BLaER1 treated with 17β-estradiol and CSF1 and Interleukin-3, amounts not matched to agents 10 nM and 100 nM (cell line): ENCODE data around the gene GNAQ.
"Not testable (repeated sequence)": the region's sequence is repeated elsewhere in the genome, so short reads cannot be mapped to it uniquely, and the experiment has no call there.

ENCODE experiments used
- H3K27ac ChIP-seq, 11 experiments: shearing (Covaris generic); formaldehyde crosslinking; 2 replicates each; pipeline ENCODE4 v1.8.1; 2022
- H3K27me3 ChIP-seq, 11 experiments: shearing (Covaris generic); formaldehyde crosslinking; 2 replicates each; pipeline ENCODE4 v1.8.1; 2022
- H3K36me3 ChIP-seq, 11 experiments: shearing (Covaris generic); formaldehyde crosslinking; 2 replicates each; pipeline ENCODE4 v1.8.1; 2022
- H3K4me1 ChIP-seq, 10 experiments: shearing (Covaris generic); formaldehyde crosslinking; 2 replicates each; pipeline ENCODE4 v1.8.1; 2022
- H3K4me2 ChIP-seq, 11 experiments: shearing (Covaris generic); formaldehyde crosslinking; 2 replicates each; pipeline ENCODE4 v1.8.1; 2022
- H3K4me3 ChIP-seq, 10 experiments: shearing (Covaris generic); formaldehyde crosslinking; 2 replicates each; pipeline ENCODE4 v1.8.1; 2022
- H3K9ac ChIP-seq, 11 experiments: shearing (Covaris generic); formaldehyde crosslinking; 2 replicates each; pipeline ENCODE4 v1.8.1; 2022
- H3K9me3 ChIP-seq, 11 experiments: shearing (Covaris generic); formaldehyde crosslinking; replicated peaks in 1 of 11; 2 replicates each; pipeline ENCODE4 v1.8.1; 2022
- H4K20me1 ChIP-seq, 11 experiments: shearing (Covaris generic); formaldehyde crosslinking; 2 replicates each; pipeline ENCODE4 v1.8.1; 2022
- Cebpa-rat ChIP-seq, 11 experiments: shearing (Covaris generic); IDR thresholded peaks; 2 replicates each; pipeline ENCODE4 v1.8.1; 2022

Gene GNAQ

DNA sequence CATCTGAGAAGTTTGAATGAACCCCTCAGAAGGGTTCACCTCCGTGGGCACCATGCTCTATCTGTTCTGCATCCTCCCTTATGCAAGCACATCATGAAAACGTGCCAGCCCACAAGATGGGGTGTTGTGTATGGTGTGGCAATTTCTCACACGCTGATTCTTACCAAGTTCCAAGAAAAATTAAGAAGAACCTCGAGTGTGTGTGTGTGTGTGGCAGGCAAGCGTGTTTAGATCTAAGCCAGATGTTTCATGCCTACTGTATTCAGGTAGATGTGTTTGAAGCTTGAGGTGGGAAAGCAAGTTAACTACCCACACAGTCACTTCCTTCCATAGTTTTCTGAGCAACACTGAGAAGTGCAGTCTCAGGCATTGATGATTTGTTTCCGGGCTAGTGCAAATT is 305.8 kb downstream of the GNAQ start:
- Histone ChIP-seq H3K4me2 (no peak overlapping the region), H3K27me3 (peaks cover 0 to 2% (median 0%) of the 10 kb centered on the region in 11 experiments; a peak in 1 of 22 replicates), H3K36me3 (peaks cover 33 to 100% (median 48%) of the 10 kb centered on the region in 11 experiments), H3K9me3 (0 out of 22 replicates have a peak, but pooled peaks cover 0 to 4% (median 0%) of the 10 kb centered on the region in 11 experiments), H3K27ac (no peak overlapping the region), H4K20me1 (peaks cover 0 to 35% (median 0%) of the 10 kb centered on the region in 11 experiments; a peak in 7 of 22 replicates), H3K9ac (no peak overlapping the region), H3K4me1 (0 out of 20 replicates have a peak, but pooled peaks cover 0 to 3% (median 0%) of the 10 kb centered on the region in 10 experiments), H3K4me3 (no peak overlapping the region)
- TF ChIP-seq Cebpa-rat (IDR thresholded peaks at IDR 0.05), result no peak

DNA sequence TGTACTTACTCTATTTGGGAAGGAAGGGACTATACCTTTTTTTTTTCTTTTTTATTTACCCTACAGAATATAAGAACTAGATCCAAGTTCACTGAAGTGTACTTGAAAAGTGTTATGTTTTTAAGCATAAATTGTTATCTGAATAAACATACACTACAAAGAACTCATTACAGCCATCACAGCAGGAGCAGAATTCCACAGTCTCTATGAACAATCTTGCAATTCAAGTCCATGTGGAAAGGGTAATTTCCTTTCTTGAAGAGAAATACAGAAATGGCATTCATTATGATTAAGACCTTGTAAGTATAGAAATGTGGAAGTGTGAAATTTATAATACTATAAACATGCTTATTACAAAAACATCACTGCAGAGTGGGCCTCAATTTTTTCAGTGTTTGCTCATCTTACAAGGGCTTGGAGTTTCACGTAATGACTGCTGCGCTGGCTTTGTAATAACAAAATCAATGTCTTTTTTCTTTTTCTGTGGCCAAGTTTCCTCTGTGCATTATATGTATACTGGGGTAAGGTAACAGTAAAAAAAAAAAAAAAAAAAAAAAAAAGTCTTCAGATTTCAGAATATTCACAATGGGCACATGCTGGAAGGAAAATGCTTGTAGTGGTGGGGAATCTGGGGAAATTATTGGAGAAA is 306.4 kb downstream of the GNAQ start:
- H3K4me1 ChIP-seq, result 0 out of 20 replicates have a peak, but pooled peaks cover 0 to 3% (median 0%) of the 10 kb centered on the region in 10 experiments
- H4K20me1 ChIP-seq, result peaks cover 0 to 28% (median 0%) of the 10 kb centered on the region in 11 experiments; a peak in 5 of 22 replicates
- 0 out of 22 replicates have a peak, but pooled peaks cover 0 to 4% (median 0%) of the 10 kb centered on the region in 11 experiments for H3K9me3 ChIP-seq
- no peak overlapping the region for H3K27ac ChIP-seq
- no peak for TF ChIP-seq Cebpa-rat (IDR thresholded peaks at IDR 0.05)
- peaks cover 33 to 100% (median 48%) of the 10 kb centered on the region in 11 experiments for H3K36me3 ChIP-seq
- H3K4me2 ChIP-seq, result no peak overlapping the region
- H3K9ac ChIP-seq, result no peak overlapping the region
- peaks cover 0 to 4% (median 0%) of the 10 kb centered on the region in 11 experiments; a peak in 1 of 22 replicates for H3K27me3 ChIP-seq
- no peak overlapping the region for H3K4me3 ChIP-seq

DNA sequence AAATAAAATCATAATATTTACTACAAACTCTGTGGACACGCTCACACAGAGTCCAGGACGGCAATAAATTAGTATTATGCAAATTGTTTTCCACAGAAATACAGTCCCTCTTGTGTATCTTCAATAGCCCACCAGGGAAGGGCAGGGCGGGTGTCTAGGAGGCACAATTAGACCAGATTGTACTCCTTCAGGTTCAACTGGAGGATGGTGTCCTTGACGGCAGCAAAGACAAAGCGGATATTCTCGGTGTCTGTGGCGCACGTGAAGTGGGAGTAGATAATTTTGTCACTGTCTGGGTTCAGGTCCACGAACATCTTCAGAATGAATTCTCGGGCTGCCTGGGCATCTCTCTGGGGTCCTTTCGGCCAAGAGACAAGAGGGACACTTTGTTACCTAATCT is 310.5 kb downstream of the GNAQ start:
- H3K9me3 ChIP-seq, H3K27ac ChIP-seq, H3K9ac ChIP-seq, H3K4me1 ChIP-seq, H3K27me3 ChIP-seq, H3K4me3 ChIP-seq, H3K4me2 ChIP-seq: not testable (repeated sequence)
- Histone ChIP-seq H3K36me3 (peaks cover 6 to 82% (median 17%) of the 10 kb centered on the region in 11 experiments; a peak in 19 of 22 replicates), H4K20me1 (peaks cover 0 to 17% (median 0%) of the 10 kb centered on the region in 11 experiments; a peak in 3 of 22 replicates)

DNA sequence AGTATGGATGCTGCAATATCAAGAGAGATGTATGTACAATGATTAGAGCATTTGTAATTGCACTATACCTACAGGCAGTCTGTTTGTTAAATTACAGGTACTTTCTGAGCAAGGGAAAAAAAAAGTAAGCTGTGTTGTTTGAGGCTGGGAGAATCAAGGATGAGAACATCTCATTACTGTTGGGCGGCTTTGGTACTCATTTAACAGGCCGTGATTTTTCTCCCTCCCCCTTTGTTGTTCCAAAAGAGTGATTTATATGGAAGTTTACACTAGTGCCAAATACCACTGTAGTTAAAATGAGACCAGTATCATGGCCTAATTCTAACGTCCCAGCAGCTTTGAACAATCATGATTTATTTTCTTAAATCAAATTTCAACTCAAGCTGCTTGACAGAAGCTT is 312.3 kb downstream of the GNAQ start:
- TF ChIP-seq Cebpa-rat (IDR thresholded peaks at IDR 0.05), result no peak
- no peak overlapping the region for H3K27ac ChIP-seq
- 0 out of 20 replicates have a peak, but pooled peaks cover 0 to 3% (median 0%) of the 10 kb centered on the region in 10 experiments for H3K4me1 ChIP-seq
- H3K9ac ChIP-seq, result no peak overlapping the region
- H3K4me3 ChIP-seq, result no peak overlapping the region
- peaks cover 0 to 64% (median 4%) of the 10 kb centered on the region in 11 experiments; a peak in 13 of 22 replicates for H3K36me3 ChIP-seq
- 0 out of 22 replicates have a peak, but pooled peaks cover 0 to 3% (median 0%) of the 10 kb centered on the region in 11 experiments for H3K9me3 ChIP-seq
- peaks cover 0 to 4% (median 0%) of the 10 kb centered on the region in 11 experiments; a peak in 1 of 22 replicates for H3K27me3 ChIP-seq
- H3K4me2 ChIP-seq, result no peak overlapping the region
- peaks cover 0 to 15% (median 0%) of the 10 kb centered on the region in 11 experiments; a peak in 3 of 22 replicates for H4K20me1 ChIP-seq

DNA sequence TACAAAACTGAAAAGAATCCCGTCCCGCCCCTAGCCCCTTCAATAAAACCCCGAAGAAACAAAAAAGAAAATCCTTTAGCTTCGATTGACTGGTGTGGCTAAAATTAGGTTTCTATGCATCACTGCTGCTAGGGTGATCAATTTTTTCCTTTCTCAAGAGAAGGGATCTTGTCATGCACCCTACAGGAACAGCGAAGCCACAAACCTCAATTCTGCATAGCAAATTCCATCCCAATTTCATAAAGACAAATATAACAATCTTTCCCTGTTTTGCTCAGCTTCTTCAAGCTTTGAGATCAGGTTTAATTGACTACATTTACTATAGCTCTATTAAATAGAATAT is 313.3 kb downstream of the GNAQ start:
- H3K4me3 ChIP-seq, H3K9ac ChIP-seq, H4K20me1 ChIP-seq, H3K4me1 ChIP-seq, H3K9me3 ChIP-seq, H3K27me3 ChIP-seq, H3K27ac ChIP-seq, H3K4me2 ChIP-seq: not testable (repeated sequence)
- H3K36me3 ChIP-seq, result peaks cover 0 to 54% (median 0%) of the 10 kb centered on the region in 11 experiments; a peak in 10 of 22 replicates

DNA sequence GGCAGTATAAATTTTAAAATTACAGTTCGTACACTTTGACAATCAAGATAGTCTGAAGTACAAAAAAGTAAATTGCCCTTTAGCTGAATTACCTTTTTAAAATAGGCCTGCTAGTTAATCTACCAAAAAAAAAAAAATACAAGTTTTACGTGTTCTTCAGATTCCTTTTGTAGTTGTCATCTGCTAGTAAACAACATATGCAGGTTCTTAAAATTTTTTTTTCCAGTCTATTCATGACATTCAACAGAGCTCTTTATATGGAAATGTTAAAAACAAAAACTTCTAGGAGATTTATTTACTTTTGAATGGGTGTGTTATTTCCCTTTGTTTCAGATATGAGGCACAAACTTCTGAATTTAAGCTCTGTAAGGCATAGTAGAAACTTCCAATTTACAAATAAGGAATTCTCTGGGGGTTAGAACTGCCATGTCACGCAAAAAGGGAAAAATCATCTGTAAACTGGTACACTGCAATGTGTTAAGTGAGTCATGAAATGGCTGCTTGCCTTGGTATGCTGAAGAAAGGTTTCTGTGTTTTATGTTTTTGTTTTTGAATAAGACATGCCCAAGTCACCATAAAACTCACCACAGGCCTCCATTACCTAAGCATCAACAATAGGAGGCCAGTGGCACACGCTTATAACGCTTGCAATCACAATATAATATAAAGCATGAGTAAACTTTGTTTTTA is 313.9 kb downstream of the GNAQ start:
- H3K4me3 ChIP-seq, H3K4me1 ChIP-seq, H4K20me1 ChIP-seq, H3K9ac ChIP-seq, H3K9me3 ChIP-seq, H3K4me2 ChIP-seq, H3K27ac ChIP-seq, H3K27me3 ChIP-seq: not testable (repeated sequence)
- H3K36me3 ChIP-seq, result peaks cover 0 to 48% (median 0%) of the 10 kb centered on the region in 11 experiments; a peak in 10 of 22 replicates

DNA sequence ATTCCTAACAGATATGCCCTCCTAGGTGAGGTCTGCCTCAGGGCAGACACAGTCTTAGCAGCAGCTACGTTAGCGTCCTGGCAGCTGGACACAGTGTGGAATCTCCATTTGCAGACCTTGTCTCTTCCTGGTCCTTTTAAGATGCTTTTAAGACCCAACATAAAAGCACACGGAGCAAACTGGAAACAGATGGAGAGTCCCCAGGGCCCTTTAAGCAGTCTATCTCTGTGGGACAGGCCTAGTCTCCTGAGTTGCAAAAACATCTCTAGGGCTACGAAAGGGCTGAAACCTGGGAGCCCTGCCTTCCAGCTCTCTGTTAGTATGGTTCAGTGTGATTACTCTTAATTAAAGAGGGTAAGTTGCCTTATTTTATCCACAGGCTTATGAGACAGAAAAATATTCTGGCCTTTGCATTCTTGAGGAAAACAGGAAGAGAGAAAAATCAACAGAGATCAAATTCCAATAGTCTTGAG is 317.5 kb downstream of the GNAQ start:
- Histone ChIP-seq H3K4me2 (no peak overlapping the region), H3K4me1 (peaks cover 0 to 21% (median 11%) of the 10 kb centered on the region in 10 experiments; a peak in 12 of 20 replicates), H3K9ac (no peak overlapping the region), H3K4me3 (no peak overlapping the region), H3K27me3 (no peaks in the 10 kb centered on the region), H3K9me3 (peaks cover 0 to 4% (median 0%) of the 10 kb centered on the region in 11 experiments; a peak in 2 of 22 replicates), H4K20me1 (peaks cover 0 to 8% (median 0%) of the 10 kb centered on the region in 11 experiments; a peak in 2 of 22 replicates), H3K36me3 (peaks cover 0 to 12% (median 0%) of the 10 kb centered on the region in 11 experiments; a peak in 2 of 22 replicates), H3K27ac (no peak overlapping the region)
- TF ChIP-seq Cebpa-rat (IDR thresholded peaks at IDR 0.05), result no peak

DNA sequence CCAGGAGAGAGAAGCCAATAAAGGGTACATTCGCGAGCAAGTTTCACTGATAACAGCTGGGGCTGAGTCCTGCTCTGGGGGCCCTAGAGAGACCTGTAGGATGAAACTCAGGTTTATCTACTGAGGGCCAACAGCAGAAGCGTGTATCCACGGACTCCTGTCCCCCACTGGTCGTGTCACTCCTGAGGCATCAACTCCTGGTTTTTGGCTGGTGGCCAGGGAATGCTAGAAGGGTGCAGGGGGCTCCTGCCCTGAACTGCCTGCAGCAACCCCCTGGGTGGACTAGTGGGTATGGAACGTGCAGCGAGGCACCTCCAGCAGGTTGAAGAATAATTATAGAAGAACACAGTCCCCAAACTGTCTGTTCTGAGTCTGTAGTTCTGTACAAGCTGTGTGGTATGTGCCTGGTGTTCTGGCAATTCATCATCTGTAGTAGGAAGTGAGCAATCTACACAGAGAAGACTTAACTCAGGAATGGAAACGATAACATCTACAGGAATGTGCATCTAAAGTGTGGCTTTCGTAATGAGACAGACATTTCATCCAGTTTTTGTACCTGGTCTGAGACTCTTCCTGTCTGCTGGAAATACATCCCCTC is 319.0 kb downstream of the GNAQ start:
- peaks cover 0 to 29% (median 11%) of the 10 kb centered on the region in 10 experiments; a peak in 12 of 20 replicates for H3K4me1 ChIP-seq
- peaks cover 0 to 12% (median 4%) of the 10 kb centered on the region in 11 experiments; a peak in 5 of 22 replicates for H3K9me3 ChIP-seq
- no peak for TF ChIP-seq Cebpa-rat (IDR thresholded peaks at IDR 0.05)
- H4K20me1 ChIP-seq, result peaks cover 0 to 8% (median 0%) of the 10 kb centered on the region in 11 experiments; a peak in 1 of 22 replicates
- H3K4me2 ChIP-seq, result no peak overlapping the region
- H3K9ac ChIP-seq, result no peak overlapping the region
- H3K27ac ChIP-seq, result no peak overlapping the region
- H3K36me3 ChIP-seq, result no peaks in the 10 kb centered on the region
- no peaks in the 10 kb centered on the region for H3K27me3 ChIP-seq
- no peak overlapping the region for H3K4me3 ChIP-seq
